RWPE2 (cell line): ENCODE results near the gene ELAC2.

Source experiments
- ATAC-seq: fragments of 200-7000 bp; cut with Tn5 transposase; 3 replicates; pipeline ENCODE4 v1.9.1; 2021; ENCODE audit warnings: low read depth
- DNase-seq: peaks from one replicate; pipeline ENCODE4 v3.0.0-alpha.2; 2020; ENCODE audit warnings: low spot score
- H3K27ac ChIP-seq: fragments of 450-650 bp; 2 replicates; pipeline ENCODE4 v1.5.1; 2017; ENCODE audit warnings: mild to moderate bottlenecking; ENCODE audit not compliant: poor library complexity, severe bottlenecking
- H3K27me3 ChIP-seq: fragments of 250-450 bp; sonication (Bioruptor Pico); 2 replicates; pipeline ENCODE4 v1.5.1; 2021; ENCODE audit warnings: mild to moderate bottlenecking, moderate library complexity; ENCODE audit not compliant: insufficient read depth, poor library complexity, severe bottlenecking
- H3K36me3 ChIP-seq: fragments of 250-450 bp; sonication (Bioruptor Pico); 2 replicates; pipeline ENCODE4 v1.5.1; 2020; ENCODE audit warnings: low read depth, mild to moderate bottlenecking, moderate library complexity
- H3K4me1 ChIP-seq: fragments of 250-450 bp; sonication (Bioruptor Pico); 2 replicates; pipeline ENCODE4 v1.5.1; 2021; ENCODE audit warnings: mild to moderate bottlenecking, moderate library complexity; ENCODE audit not compliant: insufficient read depth, poor library complexity, severe bottlenecking
- H3K4me3 ChIP-seq: fragments of 250-450 bp; sonication (Bioruptor Pico); 2 replicates; pipeline ENCODE4 v1.5.1; 2021; ENCODE audit warnings: mild to moderate bottlenecking, moderate library complexity; ENCODE audit not compliant: severe bottlenecking
- H3K9me3 ChIP-seq: fragments of 250-450 bp; sonication (Bioruptor Pico); 2 replicates; pipeline ENCODE4 v1.5.1; 2021; ENCODE audit warnings: mild to moderate bottlenecking, moderate library complexity; ENCODE audit not compliant: severe bottlenecking
- TF ChIP-seq, protein P1 (sequence below): fragments of 450-650 bp; IDR thresholded peaks from one replicate; pipeline ENCODE4 v1.5.1; 2017; ENCODE audit warnings: mild to moderate bottlenecking, moderate library complexity; ENCODE audit not compliant: poor library complexity, severe bottlenecking

Gene ELAC2

GRCh38 chr17:12947047-12947446, 70.8 kb downstream of the ELAC2 start:
- Histone ChIP-seq H3K4me1 (no peaks in the 10 kb centered on the region), H3K4me3 (no peak overlapping the region), H3K27me3 (no peaks in the 10 kb centered on the region), H3K27ac (no peak overlapping the region), H3K36me3 (no peaks in the 10 kb centered on the region), H3K9me3 (no peaks in the 10 kb centered on the region)
- TF ChIP-seq, protein P1, sequence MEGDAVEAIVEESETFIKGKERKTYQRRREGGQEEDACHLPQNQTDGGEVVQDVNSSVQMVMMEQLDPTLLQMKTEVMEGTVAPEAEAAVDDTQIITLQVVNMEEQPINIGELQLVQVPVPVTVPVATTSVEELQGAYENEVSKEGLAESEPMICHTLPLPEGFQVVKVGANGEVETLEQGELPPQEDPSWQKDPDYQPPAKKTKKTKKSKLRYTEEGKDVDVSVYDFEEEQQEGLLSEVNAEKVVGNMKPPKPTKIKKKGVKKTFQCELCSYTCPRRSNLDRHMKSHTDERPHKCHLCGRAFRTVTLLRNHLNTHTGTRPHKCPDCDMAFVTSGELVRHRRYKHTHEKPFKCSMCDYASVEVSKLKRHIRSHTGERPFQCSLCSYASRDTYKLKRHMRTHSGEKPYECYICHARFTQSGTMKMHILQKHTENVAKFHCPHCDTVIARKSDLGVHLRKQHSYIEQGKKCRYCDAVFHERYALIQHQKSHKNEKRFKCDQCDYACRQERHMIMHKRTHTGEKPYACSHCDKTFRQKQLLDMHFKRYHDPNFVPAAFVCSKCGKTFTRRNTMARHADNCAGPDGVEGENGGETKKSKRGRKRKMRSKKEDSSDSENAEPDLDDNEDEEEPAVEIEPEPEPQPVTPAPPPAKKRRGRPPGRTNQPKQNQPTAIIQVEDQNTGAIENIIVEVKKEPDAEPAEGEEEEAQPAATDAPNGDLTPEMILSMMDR: no peak
- ATAC-seq (no peak), DNase-seq (no peak)
